SK-N-SH (cell line): ENCODE measurements around the gene SPANXN4. TPM values are rescaled to one million over a fixed set of nuclear protein-coding genes. Genes with fewer than 3 reads are reported as not detected.

Experiments used
- CTCF ChIA-PET: fragments of 300-600, 350-600 bp; formaldehyde crosslinking; extraction: SDS; loops from one replicate; lab custom pipeline; 2021; lab: Yijun Ruan, JAX
- POLR2A ChIA-PET: fragments of 350-600 bp; sonication (Branson Sonifier 250); formaldehyde crosslinking; extraction: SDS; loops from one replicate; lab custom pipeline; 2020; ENCODE audit warnings: antibody characterized with exemption, inconsistent platforms; lab: Yijun Ruan, JAX
- DNase-seq: peaks from one replicate; pipeline ENCODE4 v3.0.0; 2012
- H2AFZ ChIP-seq: fragments of 200-600 bp; sonication (generic); 2 replicates; pipeline ENCODE4 v1.8.1; 2016; ENCODE audit warnings: antibody characterized with exemption, mild to moderate bottlenecking, low read depth
- H3F3A ChIP-seq: fragments of 200-600 bp; sonication (generic); replicated peaks from 2 replicates; pipeline ENCODE3; 2016; ENCODE audit warnings: antibody characterized with exemption, mild to moderate bottlenecking; ENCODE audit not compliant: insufficient read depth
- H3K27ac ChIP-seq, 2 experiments: fragments of 200-500 bp in 1 of 2; fragments of 200-600 bp in 1 of 2; sonication (Bioruptor generic) in 1 of 2; sonication (generic), shearing (Covaris generic) in 1 of 2; 2 replicates each; pipeline versions ENCODE4 v1.5.1 to v1.6.1; 2014 to 2016; ENCODE audit warnings: low read depth in 2 of 2, inconsistent platforms in 1 of 2, low read length in 1 of 2, mild to moderate bottlenecking in 1 of 2, mixed read lengths in 1 of 2
- H3K27me3 ChIP-seq: fragments of 200-600 bp; sonication (generic), shearing (Covaris generic); 2 replicates; pipeline ENCODE4 v1.6.1; 2016; ENCODE audit warnings: mixed run types; ENCODE audit not compliant: insufficient read depth
- H3K36me3 ChIP-seq, 2 experiments: fragments of 200-500 bp in 1 of 2; fragments of 200-600 bp in 1 of 2; sonication (Bioruptor generic) in 1 of 2; sonication (generic) in 1 of 2; replicated peaks in 1 of 2; 2 replicates each; pipeline versions ENCODE3 to v1.5.1; 2014 to 2016; ENCODE audit warnings: low read length in 1 of 2, mild to moderate bottlenecking in 1 of 2; ENCODE audit not compliant: insufficient read depth in 2 of 2, control insufficient read depth in 1 of 2
- H3K4me1 ChIP-seq, 2 experiments: fragments of 200-500 bp in 1 of 2; fragments of 200-600 bp in 1 of 2; sonication (Bioruptor generic) in 1 of 2; sonication (generic), shearing (Covaris generic) in 1 of 2; 2 replicates each; pipeline versions ENCODE4 v1.5.1 to v1.6.1; 2014 to 2016; ENCODE audit warnings: low read depth in 1 of 2, low read length in 1 of 2, mixed run types in 1 of 2; ENCODE audit not compliant: insufficient read depth in 2 of 2, control insufficient read depth in 1 of 2
- H3K4me2 ChIP-seq: fragments of 200-600 bp; sonication (generic), shearing (Covaris generic); 2 replicates; pipeline ENCODE4 v1.6.1; 2017; ENCODE audit warnings: mixed run types
- H3K4me3 ChIP-seq, 2 experiments: fragments of 200-500 bp in 1 of 2; fragments of 200-600 bp in 1 of 2; sonication (Bioruptor generic) in 1 of 2; sonication (generic), shearing (Covaris generic) in 1 of 2; 2 replicates each; pipeline versions ENCODE4 v1.5.1 to v1.8.1; 2014 to 2016; ENCODE audit warnings: low read depth in 2 of 2, inconsistent platforms in 1 of 2, low read length in 1 of 2, mild to moderate bottlenecking in 1 of 2, mixed read lengths in 1 of 2, moderate library complexity in 1 of 2
- H3K79me2 ChIP-seq: fragments of 200-600 bp; sonication (generic); 2 replicates; pipeline ENCODE4 v1.8.1; 2017; ENCODE audit warnings: mild to moderate bottlenecking; ENCODE audit not compliant: insufficient read depth
- H3K9ac ChIP-seq: fragments of 200-600 bp; sonication (generic); 2 replicates; pipeline ENCODE4 v1.6.1; 2017; ENCODE audit warnings: mixed run types
- H3K9me2 ChIP-seq: fragments of 200-600 bp; sonication (generic); 2 replicates; pipeline ENCODE4 v1.6.1; 2017; ENCODE audit warnings: mixed run types
- H3K9me3 ChIP-seq: fragments of 200-600 bp; sonication (generic); 2 replicates; pipeline ENCODE4 v1.6.1; 2017; ENCODE audit warnings: mixed run types, mild to moderate bottlenecking, moderate library complexity
- H4K20me1 ChIP-seq: fragments of 200-600 bp; sonication (generic); 2 replicates; pipeline ENCODE4 v1.6.1; 2017; ENCODE audit warnings: mild to moderate bottlenecking, mixed run types; ENCODE audit not compliant: insufficient read depth
- FOXM1 ChIP-seq: IDR thresholded peaks from 2 replicates; pipeline ENCODE4 v1.4.0; 2012; ENCODE audit warnings: low read depth, mild to moderate bottlenecking
- GABPA ChIP-seq: IDR thresholded peaks from 2 replicates; pipeline ENCODE4 v1.4.0; 2012; ENCODE audit warnings: low read depth, mild to moderate bottlenecking
- JUND ChIP-seq: IDR thresholded peaks from 2 replicates; pipeline ENCODE4 v1.4.0; 2012
- MEF2A ChIP-seq: IDR thresholded peaks from 2 replicates; pipeline ENCODE4 v1.4.0; 2012; ENCODE audit warnings: low read depth, borderline replicate concordance
- MXI1 ChIP-seq: IDR thresholded peaks from 2 replicates; pipeline ENCODE4 v1.6.1; 2012; ENCODE audit warnings: mild to moderate bottlenecking, low read depth, low read length, improper control_type of control experiment
- RFX5 ChIP-seq: IDR thresholded peaks from 2 replicates; pipeline ENCODE4 v1.6.1; 2012; ENCODE audit warnings: mild to moderate bottlenecking, improper control_type of control experiment, low read length
- SMC3 ChIP-seq: IDR thresholded peaks from 2 replicates; pipeline ENCODE4 v1.6.1; 2012; ENCODE audit warnings: low read depth, low read length, improper control_type of control experiment
- TEAD4 ChIP-seq: IDR thresholded peaks from 2 replicates; pipeline ENCODE4 v1.4.0; 2012; ENCODE audit warnings: mild to moderate bottlenecking, borderline replicate concordance; ENCODE audit not compliant: insufficient read depth
- USF2 ChIP-seq: fragments of 150-350 bp; IDR thresholded peaks from 2 replicates; pipeline ENCODE4 v1.6.1; 2017; ENCODE audit warnings: antibody characterized with exemption, low read length, low read depth, borderline replicate concordance
- whole genome bisulfite sequencing: methylation state at CpG from one replicate; pipeline ENCODE4 v1.1.6; 2017; ENCODE audit warnings: low lambda C conversion rate; 5-methylcytosine and 5-hydroxymethylcytosine counted together
- polyA plus RNA-seq, 3 experiments: library from polyadenylated mRNA; depleted of rRNA; stranded (reverse); fragments of >200 nt; gene quantifications; 2 replicates each; pipeline ENCODE4 v1.2.3, GENCODE V29; 2012
- TF ChIP-seq, protein P1 (sequence below): IDR thresholded peaks from 2 replicates; pipeline ENCODE4 v1.4.0; 2012; ENCODE audit warnings: low read depth

The SPANXN4 gene
- polyA plus RNA-seq, 1 of the 3 experiments (the other 2 are of a cell fraction), result not detected

GRCh38 chrX:143081231-143081630 is 55.5 kb downstream of the SPANXN4 start:
- Histone ChIP-seq H3K9me3 (no peaks in the 10 kb centered on the region), H3K4me2 (no peak overlapping the region), H4K20me1 (no peaks in the 10 kb centered on the region), H3K36me3 (no peaks in the 10 kb centered on the region), H3K9ac (no peak overlapping the region), H3K4me3 (no peak overlapping the region), H3K27ac (no peak overlapping the region), H3K27me3 (no peaks in the 10 kb centered on the region), H3K9me2 (no peaks in the 10 kb centered on the region), H3K79me2 (no peaks in the 10 kb centered on the region), H2AFZ (no peak overlapping the region), H3K4me1 (no peaks in the 10 kb centered on the region), H3F3A (no peaks in the 10 kb centered on the region)
- ChIA-PET CTCF (no interaction called here), POLR2A (no interaction called here)
- no peak for DNase-seq
- 4% methylated on average over 3 of the region's 3 CpGs for WGBS
- no peak for TF ChIP-seq JUND
- TF ChIP-seq TEAD4, result no peak
- no peak for TF ChIP-seq USF2
- no peak for TF ChIP-seq SMC3
- TF ChIP-seq GABPA, result no peak
- TF ChIP-seq RFX5, result no peak
- TF ChIP-seq, protein P1, sequence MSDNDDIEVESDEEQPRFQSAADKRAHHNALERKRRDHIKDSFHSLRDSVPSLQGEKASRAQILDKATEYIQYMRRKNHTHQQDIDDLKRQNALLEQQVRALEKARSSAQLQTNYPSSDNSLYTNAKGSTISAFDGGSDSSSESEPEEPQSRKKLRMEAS, result no peak

DNA sequence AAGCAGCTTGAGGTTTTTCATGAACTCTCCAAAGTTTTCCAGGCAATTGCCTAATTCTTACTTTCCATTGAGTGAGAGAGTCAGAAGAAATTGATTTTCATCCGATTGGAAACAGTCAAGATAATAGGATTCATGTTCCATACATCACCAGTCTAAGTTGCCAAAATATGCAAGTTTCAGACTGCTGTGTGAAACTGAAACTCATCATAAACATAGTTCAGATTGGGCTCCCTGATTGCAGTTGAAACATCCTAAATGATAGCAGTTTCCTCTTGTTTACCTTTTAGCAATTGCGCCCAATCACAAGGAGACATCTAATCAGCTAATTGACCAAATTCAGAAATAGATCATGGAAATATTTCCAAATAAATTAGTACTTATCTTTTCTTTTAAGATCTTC is 56.8 kb downstream of the SPANXN4 start:
- Histone ChIP-seq H3K36me3 (no peaks in the 10 kb centered on the region), H2AFZ (no peak overlapping the region), H3K9me2 (no peaks in the 10 kb centered on the region), H3K27me3 (no peaks in the 10 kb centered on the region), H3K4me2 (no peak overlapping the region), H3K27ac (no peak overlapping the region), H3F3A (no peaks in the 10 kb centered on the region), H3K9me3 (no peaks in the 10 kb centered on the region), H3K9ac (no peak overlapping the region), H3K4me3 (no peak overlapping the region), H4K20me1 (no peaks in the 10 kb centered on the region), H3K4me1 (no peaks in the 10 kb centered on the region), H3K79me2 (no peaks in the 10 kb centered on the region)
- CTCF ChIA-PET, result no interaction called here
- WGBS, result 8% methylated on average over 2 of the region's 2 CpGs
- no peak for DNase-seq
- POLR2A ChIA-PET, result no interaction called here
- TF ChIP-seq USF2, result no peak
- TF ChIP-seq FOXM1, result no peak
- no peak for TF ChIP-seq MXI1
- no peak for TF ChIP-seq MEF2A
